Sigmoid colon (tissue), 4 donors: ENCODE data around the gene CALML3.

Experiments
- CTCF ChIP-seq, 4 experiments: fragments of 450-650 bp in 3 of 4; fragments of 200-600 bp in 1 of 4; IDR thresholded peaks; one replicate each; pipeline ENCODE4 v1.5.1; 2016 to 2019; ENCODE audit warnings: antibody characterized with exemption in 4 of 4, mild to moderate bottlenecking in 3 of 4, moderate library complexity in 2 of 4
- POLR2A ChIP-seq, 2 donors: fragments of 450-650 bp; IDR thresholded peaks; one replicate each; pipeline ENCODE4 v1.6.1; 2016; ENCODE audit warnings: antibody characterized with exemption in 2 of 2, mild to moderate bottlenecking in 2 of 2, moderate library complexity in 2 of 2
- POLR2AphosphoS5 ChIP-seq, 4 donors: sonication (generic); formaldehyde crosslinking; IDR thresholded peaks; one replicate each; pipeline ENCODE4 v1.6.1; 2017; ENCODE audit warnings: antibody characterized with exemption in 4 of 4

GRCh38 chr10:5486853-5487235 lies 37.9 kb upstream of the CALML3 start:
- TF ChIP-seq POLR2A (IDR thresholded peaks at IDR 0.05) (no peak), CTCF (IDR thresholded peaks at IDR 0.05) (no peak), POLR2AphosphoS5 (IDR thresholded peaks at IDR 0.05) (no peak)
